H1 (cell line): ENCODE measurements around the gene TMEM45B. TPM values are rescaled to one million over a fixed set of nuclear protein-coding genes. Genes with fewer than 3 reads are reported as not detected.

Experiments
- ASH2L ChIP-seq: fragments of 200-600, 300-600 bp; sonication (generic); IDR thresholded peaks from one replicate; pipeline ENCODE4 v1.7.1; 2017; ENCODE audit warnings: low read length
- CBX5 ChIP-seq: fragments of 300-800, 300-1000 bp; sonication (generic); IDR thresholded peaks from 2 replicates; pipeline ENCODE4 v1.7.1; 2016; ENCODE audit warnings: antibody characterized with exemption, low read length, low read depth
- CHD7 ChIP-seq: fragments of 300-600 bp; sonication (generic); IDR thresholded peaks from 2 replicates; pipeline ENCODE4 v1.7.1; 2012; ENCODE audit warnings: low read length, moderate library complexity, mild to moderate bottlenecking, inconsistent platforms; ENCODE audit not compliant: insufficient replicate concordance
- CREB1 ChIP-seq: IDR thresholded peaks from 2 replicates; pipeline ENCODE4 v1.6.1; 2012; ENCODE audit warnings: inconsistent platforms
- CTCF ChIP-seq, 3 experiments: IDR thresholded peaks; 1 replicate in 2 of 3; 2 replicates in 1 of 3; pipeline versions ENCODE4 v1.5.1 to v1.6.1; 2011; ENCODE audit warnings: low read length in 3 of 3, mild to moderate bottlenecking in 3 of 3, inconsistent platforms in 2 of 3, low read depth in 1 of 3, moderate library complexity in 1 of 3; ENCODE audit not compliant: insufficient read depth in 1 of 3; ENCODE audit errors: control extremely low read depth in 1 of 3
- EGR1 ChIP-seq: IDR thresholded peaks from 2 replicates; pipeline ENCODE4 v1.6.1; 2011; ENCODE audit warnings: low read depth, low read length, borderline replicate concordance
- MAX ChIP-seq: IDR thresholded peaks from 2 replicates; pipeline ENCODE4 v1.6.1; 2012; ENCODE audit warnings: inconsistent platforms
- polyA plus RNA-seq, 7 experiments: library from polyadenylated mRNA; depleted of rRNA in 3 of 7; stranded (reverse) in 5 of 7; unstranded in 2 of 7; fragments of >200 nt in 5 of 7; fragments of 200-250 nt in 2 of 7; gene quantifications; 1 replicate in 5 of 7; 2 replicates in 1 of 7; 4 replicates in 1 of 7; pipeline versions ENCODE4 v1.2.1 to v1.2.3, GENCODE V29; 2011 to 2013; ENCODE audit warnings: missing spikeins in 2 of 7, mixed read lengths in 2 of 7
- total RNA-seq: library from RNA; stranded (reverse); fragmentation: NEBNext Ultra II Directional; extraction: Animal tissue kit (Norgen Biotek cat#: 25700); gene quantifications from 2 replicates; pipeline ENCODE4 v1.2.1, GENCODE V29; 2021

TMEM45B gene
- total and polyA plus RNA-seq, 2 of the 8 experiments (the other 6 are each of a cell fraction or from before 2014, with no cell fraction given) = 0.23 TPM; not detected in 1

- TF ChIP-seq CHD7 = no peak
- no peak for TF ChIP-seq EGR1
- TF ChIP-seq CTCF (IDR thresholded peaks at IDR 0.05; ENCODE audit: control extremely low read depth in 1 of 3, insufficient read depth in 1 of 3, low read depth in 1 of 3, low read length in 3 of 3) = no peak
- TF ChIP-seq ASH2L = no peak
- TF ChIP-seq CREB1 = no peak
- no peak for TF ChIP-seq CBX5
- TF ChIP-seq MAX = no peak
Measured at GRCh38 chr11:129778877-129779276, 36.8 kb upstream of the TMEM45B start (continued).
